ENCODE results near the gene CDH23. TPM values are rescaled to one million over a fixed set of nuclear protein-coding genes. Genes with fewer than 3 reads are reported as not detected.

Gene CDH23
- total and polyA plus RNA-seq, 12 donors: 1.7 to 20.2 (median 7.8) TPM

DNA sequence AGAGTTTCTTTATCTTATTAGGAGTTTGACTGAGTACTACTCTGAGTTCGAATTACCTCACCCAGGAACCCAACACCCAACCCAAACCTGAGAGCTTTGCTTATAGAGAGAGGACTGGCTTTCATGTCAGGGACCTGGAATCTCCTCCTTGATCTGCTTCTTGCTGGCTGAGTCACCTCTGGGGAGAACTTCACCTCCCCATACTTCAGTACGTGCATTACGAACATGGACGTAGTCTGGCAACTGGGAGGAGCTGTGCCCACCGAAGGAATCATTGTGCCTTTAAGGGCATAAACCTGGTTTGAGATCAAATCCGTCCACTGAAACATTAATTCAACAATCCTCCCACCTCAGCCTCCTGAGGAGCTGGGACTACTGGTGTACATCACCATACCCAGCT is 466.5 kb downstream of the CDH23 start:
- H3K4me1 ChIP-seq (replicated peaks in 1 of 2): peaks cover 29 to 35% of the 10 kb centered on the region in 2 donors
- H3K27ac ChIP-seq: peak overlapping the region in 1 of 5 donors; percentile 99
- no peaks in the 10 kb centered on the region for H3K27me3 ChIP-seq
- H3K9me3 ChIP-seq (replicated peaks in 1 of 3): no peaks in the 10 kb centered on the region
- intact Hi-C loops (cut with DNase I): no loop called here
- H3K4me3 ChIP-seq: no peak overlapping the region
- H3K36me3 ChIP-seq (replicated peaks in 1 of 2): no peaks in the 10 kb centered on the region
- no peak for DNase-seq
- TF ChIP-seq POLR2A (IDR thresholded peaks at IDR 0.05): no peak
- TF ChIP-seq, protein P1, sequence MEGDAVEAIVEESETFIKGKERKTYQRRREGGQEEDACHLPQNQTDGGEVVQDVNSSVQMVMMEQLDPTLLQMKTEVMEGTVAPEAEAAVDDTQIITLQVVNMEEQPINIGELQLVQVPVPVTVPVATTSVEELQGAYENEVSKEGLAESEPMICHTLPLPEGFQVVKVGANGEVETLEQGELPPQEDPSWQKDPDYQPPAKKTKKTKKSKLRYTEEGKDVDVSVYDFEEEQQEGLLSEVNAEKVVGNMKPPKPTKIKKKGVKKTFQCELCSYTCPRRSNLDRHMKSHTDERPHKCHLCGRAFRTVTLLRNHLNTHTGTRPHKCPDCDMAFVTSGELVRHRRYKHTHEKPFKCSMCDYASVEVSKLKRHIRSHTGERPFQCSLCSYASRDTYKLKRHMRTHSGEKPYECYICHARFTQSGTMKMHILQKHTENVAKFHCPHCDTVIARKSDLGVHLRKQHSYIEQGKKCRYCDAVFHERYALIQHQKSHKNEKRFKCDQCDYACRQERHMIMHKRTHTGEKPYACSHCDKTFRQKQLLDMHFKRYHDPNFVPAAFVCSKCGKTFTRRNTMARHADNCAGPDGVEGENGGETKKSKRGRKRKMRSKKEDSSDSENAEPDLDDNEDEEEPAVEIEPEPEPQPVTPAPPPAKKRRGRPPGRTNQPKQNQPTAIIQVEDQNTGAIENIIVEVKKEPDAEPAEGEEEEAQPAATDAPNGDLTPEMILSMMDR (IDR thresholded peaks at IDR 0.05): no peak
- 75 to 91% (median 90%) methylated on average over 6 of the region's 6 CpGs for WGBS, 4 donors

DNA sequence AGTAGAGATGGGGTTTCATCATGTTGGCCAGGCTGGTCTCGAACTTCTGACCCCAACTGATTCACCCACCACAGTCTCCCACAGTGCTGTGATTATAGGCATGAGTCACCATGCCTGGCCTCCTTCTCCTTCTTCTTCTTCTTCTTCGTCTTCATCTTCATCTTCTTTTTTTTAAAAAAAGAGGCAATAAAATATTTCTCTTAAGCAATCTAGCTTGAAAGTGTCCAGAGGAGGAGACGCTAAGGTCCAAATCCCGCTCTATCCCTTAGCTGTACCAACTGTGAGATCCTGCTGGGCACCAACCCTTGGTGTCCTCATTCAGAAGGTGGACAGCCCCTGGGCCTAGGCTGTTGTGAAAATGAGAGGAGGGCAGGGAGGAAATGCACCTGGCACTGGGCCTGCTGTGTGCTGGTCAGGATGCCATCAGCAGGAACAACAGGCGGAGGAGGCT is 468.2 kb downstream of the CDH23 start:
- intact Hi-C loops (cut with DNase I): no loop called here
- peaks cover 26 to 33% of the 10 kb centered on the region in 2 donors for H3K4me1 ChIP-seq (replicated peaks in 1 of 2)
- H3K27ac ChIP-seq: no peak overlapping the region
- 76 to 79% (median 76%) methylated on average over 5 of the region's 5 CpGs for WGBS, 4 donors
- no peak overlapping the region for H3K4me3 ChIP-seq
- no peaks in the 10 kb centered on the region for H3K9me3 ChIP-seq (replicated peaks in 1 of 3)
- H3K27me3 ChIP-seq: no peaks in the 10 kb centered on the region
- peak in 1 of 7 donors; percentile 16 for DNase-seq
- no peak for TF ChIP-seq POLR2A (IDR thresholded peaks at IDR 0.05)
- TF ChIP-seq, protein P1 (IDR thresholded peaks at IDR 0.05): no peak
- no peaks in the 10 kb centered on the region for H3K36me3 ChIP-seq (replicated peaks in 1 of 2)

Small RNA genes lying within 50 kb of the gene (microRNA-seq; reads per million reads assigned to microRNA genes)
- 0 to 0.76 (median 0) reads per million in 3 donors for gene MIR7152

Small RNA genes lying within 50 kb of the gene (small RNA-seq; reads per million reads assigned to genes)
- gene MIR7152: 0 to 0.12 reads per million in 2 donors
- 0 reads per million in 2 donors for gene RNU7-38P

Other genes starting within 250 kb of the CDH23 start
- 10 to 100 TPM in 5 of 9 donors, 1 to 10 TPM in 4; 2.0 to 27.0 (median 10.3) TPM for gene UNC5B, start 184.3 kb upstream of the CDH23 start, total RNA-seq
- 1 to 10 TPM; 3.0 to 7.9 (median 7.3) TPM for gene UNC5B, start 184.3 kb upstream of the CDH23 start, polyA plus RNA-seq
- gene SLC29A3, start 77.7 kb upstream of the CDH23 start, total RNA-seq: 10 to 100 TPM in 1 of 9 donors, 1 to 10 TPM in 8; 1.4 to 19.0 (median 3.9) TPM
- 1 to 10 TPM; 2.2 to 4.0 (median 3.1) TPM for gene SLC29A3, start 77.7 kb upstream of the CDH23 start, polyA plus RNA-seq

All from adrenal gland (tissue), 12 donors.